KBM-7 (cell line): ENCODE data around the gene PRTG.
"Not testable (repeated sequence)": the region's sequence is repeated elsewhere in the genome, so short reads cannot be mapped to it uniquely, and the experiment has no call there.

Source experiments
- DNase-seq: peaks from one replicate; pipeline ENCODE4 v3.0.0-alpha.2; 2015
- in situ Hi-C: fragments of 300-500 bp; cut with MboI; formaldehyde crosslinking; loops from 2 replicates; pipeline ENCODE4 v1.14.3; 2020; ENCODE audit warnings: low sequenced_read_pairs, low pct_unique_long_range_greater_than_20kb, mixed read lengths

Gene PRTG

DNA sequence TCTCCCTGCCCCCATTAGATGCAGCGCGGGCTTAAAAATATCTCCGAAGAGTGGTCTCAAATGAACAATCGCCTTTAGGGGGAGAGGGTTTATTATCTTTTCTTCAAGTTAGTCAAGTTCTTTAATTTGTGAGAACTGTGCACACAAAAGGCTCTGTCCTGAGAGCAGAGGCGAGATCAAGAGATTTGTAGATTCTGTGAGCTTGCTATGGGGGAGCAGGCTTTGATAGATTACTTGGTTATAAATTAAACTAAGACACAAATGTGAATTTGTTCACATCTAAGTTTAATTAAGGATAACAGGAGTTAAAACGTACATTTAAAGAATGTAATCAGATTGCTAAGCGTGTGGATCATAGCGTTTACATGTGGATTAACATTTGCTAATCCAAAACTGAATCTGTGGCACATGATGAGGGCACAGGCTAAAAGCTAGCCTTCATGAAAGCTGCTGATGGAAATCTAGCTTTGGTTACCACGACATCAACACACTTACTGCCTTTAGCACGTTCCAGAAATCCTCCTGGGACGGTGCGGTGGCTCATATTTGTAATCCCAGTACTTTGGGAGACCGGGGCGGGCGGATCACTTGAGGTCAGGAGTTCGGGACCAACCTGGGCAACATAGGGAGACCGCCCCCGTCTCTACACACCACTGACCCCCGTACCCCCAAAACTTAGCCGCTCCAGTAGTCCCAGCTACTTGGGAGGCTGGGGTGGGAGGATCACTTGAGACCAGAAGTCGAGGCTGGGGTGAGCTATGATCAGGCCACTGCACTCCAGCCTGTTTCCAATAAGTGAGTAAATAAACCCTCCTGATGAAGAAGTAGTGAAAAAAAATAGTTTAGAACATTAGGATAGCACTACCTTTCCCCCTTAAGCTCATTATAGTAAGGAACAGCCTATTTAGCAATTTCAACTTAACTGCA, 1.0 kb upstream of the PRTG start:
- no peak for DNase-seq
- in situ Hi-C loops, result no loop called here

GRCh38 chr15:55742498-55742926, 440 bp downstream of the PRTG start:
- DNase-seq, result peak; percentile 69
- in situ Hi-C loops, result no loop called here

- DNase-seq, result peak; percentile 65
- in situ Hi-C loops, result no loop called here
Observed at GRCh38 chr15:55741833-55742497, 987 bp downstream of the PRTG start.

DNA sequence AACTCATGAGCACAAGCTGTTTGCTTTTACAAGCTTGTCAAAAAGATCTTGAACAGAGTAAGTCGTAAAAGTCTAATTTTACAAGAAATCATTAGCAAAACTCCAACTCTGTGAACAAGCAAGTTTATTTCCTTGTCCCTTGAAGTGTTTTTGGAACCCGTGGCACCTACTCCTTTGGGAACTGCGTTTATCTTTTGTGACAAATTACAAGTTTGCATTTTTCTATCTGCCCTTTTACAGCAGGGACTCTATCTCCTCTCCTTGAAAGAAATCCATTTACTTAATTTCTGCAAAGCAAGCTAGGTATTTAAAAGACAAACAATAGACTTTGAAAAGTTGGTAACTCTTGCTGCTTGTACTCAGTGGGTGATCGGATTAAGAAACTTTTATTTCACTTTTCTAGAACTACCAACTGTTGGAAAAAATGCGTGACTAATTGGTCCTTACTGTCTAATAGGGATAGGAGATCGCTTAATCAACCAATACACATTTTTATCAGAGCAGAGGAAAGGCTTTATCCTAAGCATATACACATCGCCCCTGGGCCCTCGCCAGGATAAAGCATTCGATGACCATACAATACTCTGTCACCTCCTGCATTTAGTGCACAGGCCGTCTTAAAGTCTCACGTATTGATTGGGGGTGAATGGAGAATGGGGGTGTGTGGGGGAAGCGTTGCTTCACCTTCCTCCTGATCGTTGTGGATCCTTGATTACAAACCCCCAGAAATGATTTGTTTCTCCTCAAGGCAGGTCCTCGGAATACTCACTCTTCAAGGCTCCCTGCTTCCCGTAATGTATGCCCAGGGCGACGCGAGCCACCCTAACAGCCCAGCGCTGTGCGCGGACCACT, 1.7 kb downstream of the PRTG start:
- DNase-seq, result peak; percentile 53
- in situ Hi-C loops, result no loop called here

- DNase-seq, result peak; percentile 44
- in situ Hi-C loops, result no loop called here
Observed at GRCh38 chr15:55740359-55740878, 2.5 kb downstream of the PRTG start.

DNA sequence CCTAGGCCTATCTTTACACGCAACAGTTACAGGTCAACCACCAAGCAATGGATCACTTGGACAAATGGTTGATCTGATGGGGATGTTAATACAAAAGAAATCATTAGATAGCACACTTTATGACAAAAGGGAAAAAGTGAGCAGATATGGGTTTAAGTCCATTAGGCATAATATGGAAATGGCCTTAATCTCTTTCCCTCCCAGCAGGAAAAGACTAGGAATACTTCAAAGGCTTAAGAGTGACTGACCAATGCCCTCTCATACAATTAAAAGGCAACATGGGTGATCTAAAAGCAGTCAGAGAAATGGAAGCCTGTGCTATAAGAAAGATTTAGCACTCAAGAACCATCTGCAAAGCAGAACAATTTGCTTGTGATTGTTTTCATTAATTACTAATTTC, 3.3 kb downstream of the PRTG start:
- in situ Hi-C loops, result no loop called here
- DNase-seq, result no peak

- DNase-seq, result no peak
- in situ Hi-C loops, result no loop called here
Observed at GRCh38 chr15:55738715-55739114, 4.2 kb downstream of the PRTG start.

- peak; percentile 65 for DNase-seq
- in situ Hi-C loops, result no loop called here
Observed at GRCh38 chr15:55737373-55737772, 5.6 kb downstream of the PRTG start.

- no peak for DNase-seq
- in situ Hi-C loops, result no loop called here
Observed at GRCh38 chr15:55736756-55737155, 6.2 kb downstream of the PRTG start.

GRCh38 chr15:55734641-55735040, 8.3 kb downstream of the PRTG start:
- in situ Hi-C loops, result no loop called here
- DNase-seq, result no peak

DNA sequence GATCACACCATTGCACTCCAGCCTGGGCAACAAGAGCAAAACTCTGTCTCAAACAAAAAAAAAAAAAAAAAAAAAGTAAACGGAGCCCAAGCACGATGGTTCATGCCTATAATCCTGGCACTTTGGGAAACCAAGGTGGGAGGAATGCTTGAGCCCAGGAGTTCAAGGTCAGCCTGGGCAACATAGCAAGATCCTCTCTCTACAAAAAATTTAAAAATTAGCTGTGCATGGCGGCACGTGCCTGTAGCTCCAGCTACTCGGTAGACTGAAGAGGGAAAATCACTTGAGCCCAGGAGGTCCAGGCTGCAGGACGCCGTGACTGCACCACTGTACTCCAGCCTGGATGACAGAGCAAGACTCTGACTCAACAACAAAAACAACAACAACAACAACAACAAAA, 9.5 kb downstream of the PRTG start:
- DNase-seq, in situ Hi-C loops: not testable (repeated sequence)

DNA sequence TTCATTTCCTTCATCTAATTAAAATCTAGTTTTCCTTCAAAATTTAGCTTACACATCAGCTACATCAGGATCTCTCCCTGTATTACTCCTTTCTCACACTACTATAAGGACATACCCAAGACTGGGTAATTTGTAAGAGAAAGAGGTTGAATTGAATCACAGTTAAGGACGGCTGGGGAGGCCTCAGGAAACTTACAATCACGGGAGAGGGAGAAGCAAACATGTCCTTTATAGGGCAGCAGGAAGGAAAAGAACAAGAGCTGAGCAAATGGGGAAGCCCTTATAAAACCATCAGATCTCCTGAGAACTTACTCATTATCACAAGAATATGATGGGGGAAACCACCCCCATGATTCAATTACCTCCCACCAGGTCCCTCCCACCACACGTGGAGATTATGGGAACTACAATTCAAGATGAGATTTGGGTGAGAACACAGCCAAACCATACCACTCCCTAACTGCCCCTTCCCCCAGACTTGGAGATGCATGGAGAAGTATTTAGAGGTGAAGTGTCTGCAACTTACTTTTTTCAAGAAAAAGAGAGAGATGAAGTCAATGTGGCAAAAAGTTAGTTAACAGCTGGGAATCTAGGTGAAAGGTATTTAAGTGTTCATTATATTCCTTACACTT, 21.3 kb downstream of the PRTG start:
- in situ Hi-C loops, result no loop called here
- peak; percentile 30 for DNase-seq

- in situ Hi-C loops, result no loop called here
Observed at GRCh38 chr15:55715355-55716076, 27.4 kb downstream of the PRTG start.

GRCh38 chr15:55714064-55714463, 28.9 kb downstream of the PRTG start:
- in situ Hi-C loops, result no loop called here
- no peak for DNase-seq

More at GRCh38 chr15:55715355-55716076, 27.4 kb downstream of the PRTG start:
- DNase-seq, result no peak

- DNase-seq, result no peak
- in situ Hi-C loops, result no loop called here
Observed at GRCh38 chr15:55712363-55712762, 30.6 kb downstream of the PRTG start.

- DNase-seq, result no peak
- in situ Hi-C loops, result no loop called here
Observed at GRCh38 chr15:55710286-55710685, 32.7 kb downstream of the PRTG start.

DNA sequence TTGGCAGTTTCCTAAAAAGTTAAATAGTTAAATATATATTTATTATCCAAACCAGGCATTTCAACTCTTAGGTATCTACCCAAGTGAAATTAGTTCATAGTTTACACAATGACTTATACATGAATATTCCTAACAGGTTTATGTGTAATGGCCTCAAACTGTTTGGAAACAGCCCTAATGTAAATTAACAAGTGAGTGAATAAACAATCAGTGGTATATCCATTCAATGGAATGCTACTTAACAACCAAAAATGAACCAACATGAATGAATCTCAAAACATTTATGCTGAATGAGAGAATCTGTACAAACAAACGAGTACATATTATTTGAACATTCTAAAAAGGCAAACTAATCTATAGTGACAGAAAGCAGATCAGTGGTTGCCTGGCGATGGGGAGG, 33.5 kb downstream of the PRTG start:
- in situ Hi-C loops, result no loop called here
- no peak for DNase-seq

GRCh38 chr15:55708720-55709119, 34.2 kb downstream of the PRTG start:
- no peak for DNase-seq
- in situ Hi-C loops, result no loop called here
